GM12878 (cell line): ENCODE measurements around the gene STARD5. TPM values are rescaled to one million over a fixed set of nuclear protein-coding genes. Genes with fewer than 3 reads are reported as not detected.

Source experiments
- ATAC-seq: fragments of 200-7000 bp; cut with Tn5 transposase; 3 replicates; pipeline ENCODE4 v1.9.1; 2020; ENCODE audit warnings: mild to moderate bottlenecking, moderate library complexity
- BruUV-seq: library from RNA; stranded (reverse); fragments of 400-500 nt; replicated peaks from 2 replicates; lab custom pipeline; 2021; lab: Mats Ljungman, UMichigan
- CTCF ChIA-PET: fragments of 300-600 bp; sonication (Branson Sonifier 250); formaldehyde crosslinking; extraction: SDS; loops from one replicate; lab custom pipeline; 2021; ENCODE audit warnings: inconsistent platforms; lab: Yijun Ruan, JAX
- POLR2A ChIA-PET: fragments of 350-600 bp; formaldehyde crosslinking; extraction: SDS; loops from one replicate; lab custom pipeline; 2021; ENCODE audit warnings: inconsistent platforms; lab: Charles Lee
- RAD21 ChIA-PET: fragments of 300-600 bp; sonication (Branson Sonifier 250); formaldehyde crosslinking; loops from one replicate; lab custom pipeline; 2023; ENCODE audit warnings: antibody characterized with exemption; ENCODE audit not compliant: unreplicated experiment; lab: Charles Lee
- SMC1A ChIA-PET: fragments of 300-600 bp; sonication (Branson Sonifier 250); formaldehyde crosslinking; loops from one replicate; lab custom pipeline; 2023; ENCODE audit not compliant: unreplicated experiment, uncharacterized antibody; lab: Charles Lee
- DNase-seq: peaks from one replicate; pipeline ENCODE4 v3.0.0-alpha.2; 2011; ENCODE audit warnings: low read depth, low spot score
- FAIRE-seq: peaks from 3 replicates; lab custom pipeline; 2011; peaks lifted over from hg19 to GRCh38; lab: Jason Lieb, UNC
- H2AFZ ChIP-seq: 2 replicates; pipeline ENCODE4 v1.6.0; 2011; ENCODE audit warnings: low read depth, low read length, control low read depth; ENCODE audit not compliant: control insufficient read depth
- H3K27ac ChIP-seq: 2 replicates; pipeline ENCODE4 v1.5.1; 2011; ENCODE audit warnings: control low read depth; ENCODE audit not compliant: control insufficient read depth, insufficient read depth
- H3K27me3 ChIP-seq, 2 experiments: replicated peaks in 1 of 2; 2 replicates each; pipeline versions ENCODE4 v1.6.0 to v1.6.1; 2011; ENCODE audit warnings: low read length in 1 of 2; ENCODE audit not compliant: control insufficient read depth in 2 of 2, insufficient read depth in 2 of 2
- H3K36me3 ChIP-seq, 2 experiments: 2 replicates each; pipeline ENCODE4 v1.5.1; 2011; ENCODE audit warnings: low read length in 1 of 2; ENCODE audit not compliant: control insufficient read depth in 2 of 2, insufficient read depth in 2 of 2
- H3K4me1 ChIP-seq: 2 replicates; pipeline ENCODE4 v1.6.1; 2011; ENCODE audit warnings: mild to moderate bottlenecking, low read length, moderate library complexity, mixed read lengths; ENCODE audit not compliant: control insufficient read depth, insufficient read depth
- H3K4me2 ChIP-seq: 2 replicates; pipeline ENCODE4 v1.6.0; 2011; ENCODE audit warnings: control low read depth; ENCODE audit not compliant: control insufficient read depth, insufficient read depth
- H3K4me3 ChIP-seq: fragments of 200-600 bp; sonication (generic); 2 replicates; pipeline ENCODE4 v1.5.1; 2016
- H3K79me2 ChIP-seq: 2 replicates; pipeline ENCODE4 v1.6.0; 2011; ENCODE audit warnings: low read length; ENCODE audit not compliant: control insufficient read depth, insufficient read depth
- H3K9ac ChIP-seq: 2 replicates; pipeline ENCODE4 v1.8.0; 2011; ENCODE audit warnings: low read length, control low read depth, mixed read lengths; ENCODE audit not compliant: control insufficient read depth, insufficient read depth
- H3K9me3 ChIP-seq: replicated peaks from 3 replicates; pipeline ENCODE4 v1.5.1; 2011; ENCODE audit warnings: mild to moderate bottlenecking, low read length; ENCODE audit not compliant: control insufficient read depth, insufficient read depth
- H4K20me1 ChIP-seq: 2 replicates; pipeline ENCODE4 v1.6.0; 2011; ENCODE audit not compliant: control insufficient read depth, insufficient read depth
- KLF5 ChIP-seq: fragments of 450-650 bp; IDR thresholded peaks from 2 replicates; pipeline ENCODE4 v1.6.1; 2014; ENCODE audit warnings: mild to moderate bottlenecking; ENCODE audit not compliant: partially characterized antibody
- MTA2 ChIP-seq: fragments of 450-650 bp; IDR thresholded peaks from 2 replicates; pipeline ENCODE4 v1.6.1; 2016; ENCODE audit warnings: low read depth, mild to moderate bottlenecking, moderate library complexity
- MYB ChIP-seq: fragments of 150-350 bp; IDR thresholded peaks from 2 replicates; pipeline ENCODE4 v1.6.1; 2014; ENCODE audit warnings: mild to moderate bottlenecking, low read depth, low read length, borderline replicate concordance
- NBN ChIP-seq: fragments of 450-650 bp; IDR thresholded peaks from 2 replicates; pipeline ENCODE4 v1.6.1; 2016
- ZZZ3 ChIP-seq: IDR thresholded peaks from 2 replicates; pipeline ENCODE4 v1.6.1; 2011; ENCODE audit warnings: low read depth; ENCODE audit not compliant: control insufficient read depth, insufficient read length
- WGBS: methylation state at CpG from one replicate; pipeline ENCODE4 v1.1.6; 2016; ENCODE audit warnings: low lambda C conversion rate; ENCODE audit not compliant: insufficient replicate concordance, insufficient coverage; ENCODE audit errors: missing lambda C conversion rate; 5-methylcytosine and 5-hydroxymethylcytosine counted together
- in situ Hi-C: fragments of 300-500 bp; cut with MboI; formaldehyde crosslinking; loops from 9 replicates; pipeline ENCODE4 v1.14.3; 2018; ENCODE audit warnings: mixed read lengths
- intact Hi-C: fragments of 100-400 bp; cut with micrococcal nuclease; formaldehyde crosslinking; loops from one replicate; pipeline ENCODE4 v1.14.2; 2022; ENCODE audit not compliant: unreplicated experiment
- polyA plus RNA-seq, 11 experiments: library from polyadenylated mRNA; depleted of rRNA in 4 of 11; unstranded in 6 of 11; stranded (reverse) in 5 of 11; fragments of >200 nt; fragmentation: Nextera tagmentation in 4 of 11; fragmentation: Illumina TruSeq in 1 of 11; extraction: Ambion mirVana in 4 of 11; extraction: Trizol in 1 of 11; gene quantifications; 1 replicate in 1 of 11; 2 replicates in 10 of 11; pipeline versions ENCODE4 v1.2.1 to v1.2.3, GENCODE V29; 2011 to 2016; ENCODE audit warnings: inconsistent platforms in 2 of 11, missing spikeins in 2 of 11, low read depth in 1 of 11
- total RNA-seq, 4 experiments: library from RNA; depleted of rRNA in 3 of 4; stranded (reverse); fragments of >200 nt in 3 of 4; fragmentation: Illumina TruSeq in 1 of 4; extraction: Trizol in 1 of 4; gene quantifications; 2 replicates each; pipeline versions ENCODE4 v1.2.1 to v1.2.3, GENCODE V29; 2013 to 2021
- TF ChIP-seq, protein P1 (sequence below): fragments of 450-650 bp; IDR thresholded peaks from 2 replicates; pipeline ENCODE4 v1.6.1; 2017; ENCODE audit warnings: mild to moderate bottlenecking, low read depth, inconsistent platforms; ENCODE audit not compliant: poor library complexity, severe bottlenecking
- TF ChIP-seq, protein P2 (sequence below): fragments of 450-650 bp; IDR thresholded peaks from 2 replicates; pipeline ENCODE4 v1.6.1; 2017; ENCODE audit warnings: mild to moderate bottlenecking, moderate library complexity

STARD5 gene
- total and polyA plus RNA-seq, 10 of the 15 experiments (the other 5 are each of a cell fraction or from before 2014, with no cell fraction given), result 2.3 to 9.4 (median 4.7) TPM

DNA sequence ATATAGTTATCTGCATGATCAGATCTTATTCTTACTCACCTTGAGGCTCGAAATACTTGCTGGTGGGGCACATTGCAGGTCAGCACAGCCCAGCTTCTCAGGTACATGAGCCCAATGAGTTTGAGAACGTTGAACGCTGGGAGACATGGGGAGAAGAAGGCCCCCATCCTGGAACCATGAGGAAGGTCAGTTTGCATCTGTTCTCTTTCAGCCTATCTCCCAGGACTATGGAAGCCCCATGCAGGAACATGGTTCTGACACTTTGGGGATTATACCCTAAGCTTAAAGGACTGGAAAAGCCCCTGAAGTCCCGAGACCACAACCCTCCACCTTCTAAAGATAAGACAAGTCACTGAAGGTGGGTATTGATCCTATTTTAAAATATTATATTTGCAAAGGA, 17.4 kb upstream of the STARD5 start:
- Histone ChIP-seq H3K9ac (no peak overlapping the region), H2AFZ (no peak overlapping the region), H3K27me3 (no peaks in the 10 kb centered on the region), H3K9me3 (no peaks in the 10 kb centered on the region), H3K4me2 (no peak overlapping the region), H3K79me2 (no peaks in the 10 kb centered on the region), H3K36me3 (no peaks in the 10 kb centered on the region), H3K4me1 (no peaks in the 10 kb centered on the region; the same call in 1 of the 2 replicates), H4K20me1 (no peaks in the 10 kb centered on the region), H3K4me3 (no peak overlapping the region), H3K27ac (no peak overlapping the region)
- WGBS, result 43% methylated on average over 4 of the region's 4 CpGs
- no peak for DNase-seq
- no TSS peak for BruUV-seq
- in situ Hi-C loops, result no loop called here
- TF ChIP-seq, protein P1, sequence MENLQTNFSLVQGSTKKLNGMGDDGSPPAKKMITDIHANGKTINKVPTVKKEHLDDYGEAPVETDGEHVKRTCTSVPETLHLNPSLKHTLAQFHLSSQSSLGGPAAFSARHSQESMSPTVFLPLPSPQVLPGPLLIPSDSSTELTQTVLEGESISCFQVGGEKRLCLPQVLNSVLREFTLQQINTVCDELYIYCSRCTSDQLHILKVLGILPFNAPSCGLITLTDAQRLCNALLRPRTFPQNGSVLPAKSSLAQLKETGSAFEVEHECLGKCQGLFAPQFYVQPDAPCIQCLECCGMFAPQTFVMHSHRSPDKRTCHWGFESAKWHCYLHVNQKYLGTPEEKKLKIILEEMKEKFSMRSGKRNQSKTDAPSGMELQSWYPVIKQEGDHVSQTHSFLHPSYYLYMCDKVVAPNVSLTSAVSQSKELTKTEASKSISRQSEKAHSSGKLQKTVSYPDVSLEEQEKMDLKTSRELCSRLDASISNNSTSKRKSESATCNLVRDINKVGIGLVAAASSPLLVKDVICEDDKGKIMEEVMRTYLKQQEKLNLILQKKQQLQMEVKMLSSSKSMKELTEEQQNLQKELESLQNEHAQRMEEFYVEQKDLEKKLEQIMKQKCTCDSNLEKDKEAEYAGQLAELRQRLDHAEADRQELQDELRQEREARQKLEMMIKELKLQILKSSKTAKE, result no peak
- TF ChIP-seq NBN (no peak), ZZZ3 (no peak), MYB (no peak), KLF5 (no peak), MTA2 (no peak)
- TF ChIP-seq, protein P2, sequence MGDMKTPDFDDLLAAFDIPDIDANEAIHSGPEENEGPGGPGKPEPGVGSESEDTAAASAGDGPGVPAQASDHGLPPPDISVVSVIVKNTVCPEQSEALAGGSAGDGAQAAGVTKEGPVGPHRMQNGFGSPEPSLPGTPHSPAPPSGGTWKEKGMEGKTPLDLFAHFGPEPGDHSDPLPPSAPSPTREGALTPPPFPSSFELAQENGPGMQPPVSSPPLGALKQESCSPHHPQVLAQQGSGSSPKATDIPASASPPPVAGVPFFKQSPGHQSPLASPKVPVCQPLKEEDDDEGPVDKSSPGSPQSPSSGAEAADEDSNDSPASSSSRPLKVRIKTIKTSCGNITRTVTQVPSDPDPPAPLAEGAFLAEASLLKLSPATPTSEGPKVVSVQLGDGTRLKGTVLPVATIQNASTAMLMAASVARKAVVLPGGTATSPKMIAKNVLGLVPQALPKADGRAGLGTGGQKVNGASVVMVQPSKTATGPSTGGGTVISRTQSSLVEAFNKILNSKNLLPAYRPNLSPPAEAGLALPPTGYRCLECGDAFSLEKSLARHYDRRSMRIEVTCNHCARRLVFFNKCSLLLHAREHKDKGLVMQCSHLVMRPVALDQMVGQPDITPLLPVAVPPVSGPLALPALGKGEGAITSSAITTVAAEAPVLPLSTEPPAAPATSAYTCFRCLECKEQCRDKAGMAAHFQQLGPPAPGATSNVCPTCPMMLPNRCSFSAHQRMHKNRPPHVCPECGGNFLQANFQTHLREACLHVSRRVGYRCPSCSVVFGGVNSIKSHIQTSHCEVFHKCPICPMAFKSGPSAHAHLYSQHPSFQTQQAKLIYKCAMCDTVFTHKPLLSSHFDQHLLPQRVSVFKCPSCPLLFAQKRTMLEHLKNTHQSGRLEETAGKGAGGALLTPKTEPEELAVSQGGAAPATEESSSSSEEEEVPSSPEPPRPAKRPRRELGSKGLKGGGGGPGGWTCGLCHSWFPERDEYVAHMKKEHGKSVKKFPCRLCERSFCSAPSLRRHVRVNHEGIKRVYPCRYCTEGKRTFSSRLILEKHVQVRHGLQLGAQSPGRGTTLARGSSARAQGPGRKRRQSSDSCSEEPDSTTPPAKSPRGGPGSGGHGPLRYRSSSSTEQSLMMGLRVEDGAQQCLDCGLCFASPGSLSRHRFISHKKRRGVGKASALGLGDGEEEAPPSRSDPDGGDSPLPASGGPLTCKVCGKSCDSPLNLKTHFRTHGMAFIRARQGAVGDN, result no peak
- CTCF ChIA-PET, result interaction anchor here (1.1 to 11.3 kb wide), 3 partner anchors 66 to 229 kb away, joined by 3 to 142 read pairs (median 14); no protein-coding TSS in a partner anchor
- SMC1A ChIA-PET, result no interaction called here
- no peak for ATAC-seq
- POLR2A ChIA-PET, result no interaction called here
- intact Hi-C loops, result no loop called here
- FAIRE-seq, result no peak
- RAD21 ChIA-PET, result no interaction called here
